Adrenal gland (tissue), 12 donors: Measurements from ENCODE around the gene ABCC10. TPM values are rescaled to one million over a fixed set of nuclear protein-coding genes. Genes with fewer than 3 reads are reported as not detected.
"Not testable (repeated sequence)": the region's sequence is repeated elsewhere in the genome, so short reads cannot be mapped to it uniquely, and the experiment has no call there.

Source experiments
- DNase-seq, 7 donors: peaks; one replicate each; pipeline ENCODE4 v3.0.0-alpha.2; 2019 to 2020
- H3K27ac ChIP-seq, 5 donors: fragments of 200-600 bp; sonication (generic) in 4 of 5; 1 replicate in 3 of 5; 2 replicates in 2 of 5; pipeline versions ENCODE4 v1.5.1 to v1.8.0; 2016 to 2020; ENCODE audit warnings: mild to moderate bottlenecking in 1 of 5
- H3K27me3 ChIP-seq: fragments of 200-600 bp; 2 replicates; pipeline ENCODE4 v1.8.0; 2021
- H3K36me3 ChIP-seq, 2 donors: fragments of 200-600 bp; replicated peaks in 1 of 2; 1 replicate in 1 of 2; 2 replicates in 1 of 2; pipeline versions ENCODE4 v1.5.1 to v1.8.0; 2018 to 2022
- H3K4me1 ChIP-seq, 2 donors: fragments of 200-600 bp; replicated peaks in 1 of 2; 1 replicate in 1 of 2; 2 replicates in 1 of 2; pipeline versions ENCODE4 v1.5.1 to v1.8.0; 2018 to 2021
- H3K4me3 ChIP-seq, 4 donors: fragments of 200-600 bp; sonication (generic) in 3 of 4; one replicate each; pipeline ENCODE4 v1.5.1; 2016 to 2018
- H3K9me3 ChIP-seq, 3 donors: fragments of 200-600 bp; sonication (generic) in 1 of 3; replicated peaks in 1 of 3; 1 replicate in 2 of 3; 2 replicates in 1 of 3; pipeline versions ENCODE4 v1.5.1 to v1.8.0; 2016 to 2021
- POLR2A ChIP-seq, 2 donors: fragments of 450-650 bp; IDR thresholded peaks; one replicate each; pipeline ENCODE4 v1.6.1; 2017; ENCODE audit warnings: antibody characterized with exemption in 2 of 2, mild to moderate bottlenecking in 2 of 2, moderate library complexity in 1 of 2
- WGBS, 4 donors: extraction: QIAGEN DNeasy Blood & Tissue Kit in 2 of 4; methylation state at CpG; one replicate each; pipeline versions ENCODE4 v1.1.5 to v1.1.7; 2013 to 2017; 5-methylcytosine and 5-hydroxymethylcytosine counted together
- intact Hi-C, 2 donors: fragments of 100-400 bp; cut with DNase I; formaldehyde crosslinking; loops; one replicate each; pipeline versions ENCODE4 v1.14.1 to v1.15.0; 2022 to 2023
- polyA plus RNA-seq, 3 donors: library from polyadenylated mRNA; stranded (reverse); fragments of 200-250 nt in 2 of 3; fragments of 350-450 nt in 1 of 3; fragmentation: Illumina TruSeq in 1 of 3; extraction: RNeasy Lipid Tissue Mini Kit (QIAGEN cat#74804) in 1 of 3; gene quantifications; one replicate each; pipeline ENCODE4 v1.2.3, GENCODE V29; 2013 to 2014
- total RNA-seq, 9 donors: library from RNA; depleted of rRNA in 4 of 9; stranded (reverse); fragments of >200 nt in 4 of 9; fragments of 120-200 nt in 1 of 9; fragmentation: NEBNext Ultra II Directional in 1 of 9; extraction: Animal tissue kit (Norgen Biotek cat#: 25700) in 1 of 9; gene quantifications; one replicate each; pipeline versions ENCODE4 v1.1.0 to v1.2.4, GENCODE V29; 2013 to 2023
- TF ChIP-seq, protein P1 (sequence below), 6 experiments: fragments of 450-650 bp in 4 of 6; fragments of 200-600 bp in 2 of 6; sonication (generic) in 1 of 6; IDR thresholded peaks; 1 replicate in 5 of 6; 2 replicates in 1 of 6; pipeline versions ENCODE4 v1.5.1 to v1.8.0; 2016 to 2021; ENCODE audit warnings: antibody characterized with exemption in 6 of 6, mild to moderate bottlenecking in 2 of 6, moderate library complexity in 1 of 6
- donor health status: healthy with polysubstance abuse.
- donor health status: Bipolar disorder and iron deficiency.
- donor health status: DM: yes; HTN: yes; CAD: no.
- donor health status: DM: no; HTN: no; CAD: no.
- donor health status: DM: no; HTN: no; CAD: no.
- donor health status: DM: yes; HTN: yes; CAD: no.

The ABCC10 gene
- total and polyA plus RNA-seq, 12 donors = 8.5 to 123 (median 25.6) TPM

GRCh38 chr6:43391440-43392031 is 35.8 kb upstream of the ABCC10 start:
- Histone ChIP-seq H3K27ac (no peak overlapping the region), H3K4me1 (no peaks in the 10 kb centered on the region), H3K36me3 (no peaks in the 10 kb centered on the region), H3K4me3 (no peak overlapping the region), H3K9me3 (no peaks in the 10 kb centered on the region), H3K27me3 (no peaks in the 10 kb centered on the region)
- DNase-seq = no peak
- TF ChIP-seq, protein P1, sequence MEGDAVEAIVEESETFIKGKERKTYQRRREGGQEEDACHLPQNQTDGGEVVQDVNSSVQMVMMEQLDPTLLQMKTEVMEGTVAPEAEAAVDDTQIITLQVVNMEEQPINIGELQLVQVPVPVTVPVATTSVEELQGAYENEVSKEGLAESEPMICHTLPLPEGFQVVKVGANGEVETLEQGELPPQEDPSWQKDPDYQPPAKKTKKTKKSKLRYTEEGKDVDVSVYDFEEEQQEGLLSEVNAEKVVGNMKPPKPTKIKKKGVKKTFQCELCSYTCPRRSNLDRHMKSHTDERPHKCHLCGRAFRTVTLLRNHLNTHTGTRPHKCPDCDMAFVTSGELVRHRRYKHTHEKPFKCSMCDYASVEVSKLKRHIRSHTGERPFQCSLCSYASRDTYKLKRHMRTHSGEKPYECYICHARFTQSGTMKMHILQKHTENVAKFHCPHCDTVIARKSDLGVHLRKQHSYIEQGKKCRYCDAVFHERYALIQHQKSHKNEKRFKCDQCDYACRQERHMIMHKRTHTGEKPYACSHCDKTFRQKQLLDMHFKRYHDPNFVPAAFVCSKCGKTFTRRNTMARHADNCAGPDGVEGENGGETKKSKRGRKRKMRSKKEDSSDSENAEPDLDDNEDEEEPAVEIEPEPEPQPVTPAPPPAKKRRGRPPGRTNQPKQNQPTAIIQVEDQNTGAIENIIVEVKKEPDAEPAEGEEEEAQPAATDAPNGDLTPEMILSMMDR (IDR thresholded peaks at IDR 0.05) = no peak
- no peak for TF ChIP-seq POLR2A (IDR thresholded peaks at IDR 0.05)
- 54 to 69% (median 64%) methylated on average over 13 of the region's 13 CpGs for WGBS, 4 donors
- intact Hi-C loops = no loop called here

DNA sequence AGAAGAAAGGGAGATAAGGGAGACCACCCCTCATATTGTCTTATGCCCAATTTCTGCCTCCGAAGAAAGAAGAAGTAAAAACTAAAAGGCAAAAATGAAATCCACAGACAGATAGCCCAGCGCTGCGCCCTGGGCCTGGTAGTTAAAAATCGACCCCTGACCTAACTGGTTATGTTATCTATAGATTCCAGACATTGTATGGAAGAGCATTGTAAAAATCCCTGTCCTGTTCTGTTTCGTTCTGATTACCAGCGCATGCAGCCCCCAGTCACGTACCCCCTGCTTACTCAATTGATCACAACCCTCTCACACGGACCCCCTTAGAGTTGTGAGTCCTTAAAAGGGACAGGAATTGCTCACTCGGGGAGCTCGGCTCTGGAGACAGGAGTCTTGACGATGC is 34.2 kb upstream of the ABCC10 start:
- H3K4me3 ChIP-seq, H3K27ac ChIP-seq, H3K36me3 ChIP-seq, H3K4me1 ChIP-seq, H3K9me3 ChIP-seq, H3K27me3 ChIP-seq, DNase-seq, intact Hi-C loops: not testable (repeated sequence)
- 57 to 72% (median 68%) methylated on average over 11 of the region's 11 CpGs for WGBS, 4 donors

DNA sequence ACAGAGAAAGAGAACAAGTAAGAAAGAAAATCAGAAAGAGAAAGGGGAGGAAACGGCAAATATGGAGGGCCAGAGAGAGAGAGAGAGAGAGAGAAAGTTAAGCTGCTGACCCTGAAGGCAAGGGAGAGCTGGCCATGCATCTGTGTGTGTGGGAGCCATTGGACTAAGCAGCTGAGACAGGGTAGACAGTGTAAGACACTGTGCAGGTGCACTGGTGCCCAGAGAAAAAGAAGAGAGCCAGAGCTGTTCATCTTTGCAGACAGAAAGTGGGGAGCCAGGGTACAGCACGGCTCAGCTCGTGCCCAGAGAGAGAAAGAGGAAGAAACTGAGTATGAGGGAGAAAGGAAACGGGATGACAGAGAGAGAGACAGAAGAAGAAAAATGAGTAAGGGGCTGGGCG is 33.7 kb upstream of the ABCC10 start:
- WGBS, 4 donors = 59 to 67% (median 63%) methylated on average over 5 of the region's 5 CpGs
- intact Hi-C loops = no loop called here
- H3K9me3 ChIP-seq = no peaks in the 10 kb centered on the region
- no peak overlapping the region for H3K4me3 ChIP-seq
- no peak for DNase-seq
- TF ChIP-seq POLR2A (IDR thresholded peaks at IDR 0.05) = no peak
- TF ChIP-seq, protein P1 (IDR thresholded peaks at IDR 0.05) = no peak
- H3K27me3 ChIP-seq = no peaks in the 10 kb centered on the region
- no peak overlapping the region for H3K27ac ChIP-seq
- H3K4me1 ChIP-seq = no peaks in the 10 kb centered on the region
- H3K36me3 ChIP-seq = no peaks in the 10 kb centered on the region

DNA sequence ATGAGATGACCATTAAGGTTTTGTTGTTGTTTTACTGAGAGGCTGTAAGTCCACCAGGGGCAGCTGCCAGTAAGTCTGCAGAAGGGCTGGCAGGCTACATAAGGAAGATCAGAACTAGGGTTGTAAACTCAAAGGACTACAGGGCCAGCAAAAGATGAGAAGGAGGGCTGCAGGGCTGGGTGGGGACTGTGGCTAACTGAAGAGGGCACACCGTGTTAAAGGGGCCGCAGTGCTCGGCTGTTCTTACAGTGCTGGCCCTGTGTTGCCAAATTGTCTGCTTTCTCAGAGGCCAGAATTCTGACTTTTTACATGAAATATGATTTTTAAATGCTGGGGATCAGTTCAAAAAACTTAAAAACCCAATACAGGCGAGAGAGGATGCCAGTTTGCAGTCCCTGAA is 32.4 kb upstream of the ABCC10 start:
- no peaks in the 10 kb centered on the region for H3K4me1 ChIP-seq
- TF ChIP-seq POLR2A (IDR thresholded peaks at IDR 0.05) = no peak
- TF ChIP-seq, protein P1 (IDR thresholded peaks at IDR 0.05) = no peak
- no peak overlapping the region for H3K4me3 ChIP-seq
- DNase-seq = no peak
- no peaks in the 10 kb centered on the region for H3K36me3 ChIP-seq
- WGBS, 4 donors = 94 to 98% (median 97%) methylated on average over 4 of the region's 4 CpGs
- no peaks in the 10 kb centered on the region for H3K9me3 ChIP-seq
- no peak overlapping the region for H3K27ac ChIP-seq
- intact Hi-C loops = no loop called here
- H3K27me3 ChIP-seq = no peaks in the 10 kb centered on the region

GRCh38 chr6:43395776-43396175 is 31.6 kb upstream of the ABCC10 start:
- H3K4me3 ChIP-seq = no peak overlapping the region

More at GRCh38 chr6:43395776-43396175, 31.6 kb upstream of the ABCC10 start:
- intact Hi-C loops = no loop called here
- WGBS, 4 donors = 52 to 67% (median 62%) methylated on average over 4 of the region's 4 CpGs
- TF ChIP-seq, protein P1 (IDR thresholded peaks at IDR 0.05) = no peak
- no peak for TF ChIP-seq POLR2A (IDR thresholded peaks at IDR 0.05)
- H3K27ac ChIP-seq = no peak overlapping the region
- no peak for DNase-seq
- no peaks in the 10 kb centered on the region for H3K27me3 ChIP-seq
- H3K4me1 ChIP-seq = no peaks in the 10 kb centered on the region
- no peaks in the 10 kb centered on the region for H3K36me3 ChIP-seq
- no peaks in the 10 kb centered on the region for H3K9me3 ChIP-seq
